Mesothelial cell of epicardium (in vitro differentiated cells): ENCODE data around the gene LAPTM5. TPM values are rescaled to one million over a fixed set of nuclear protein-coding genes. Genes with fewer than 3 reads are reported as not detected.

Experiments used
- DNase-seq, 2 experiments: peaks; one replicate each; pipeline ENCODE4 v3.0.0; 2021; ENCODE audit warnings: low spot score in 2 of 2; ENCODE audit not compliant: unreplicated experiment in 2 of 2
- H3K27ac Mint-ChIP-seq: 2 replicates; pipeline ENCODE4 v1.8.0; 2021; ENCODE audit warnings: mixed read lengths
- H3K27me3 Mint-ChIP-seq: 2 replicates; pipeline ENCODE4 v1.8.0; 2021; ENCODE audit warnings: low read depth, mixed read lengths
- H3K36me3 Mint-ChIP-seq: 2 replicates; pipeline ENCODE4 v1.8.0; 2021; ENCODE audit warnings: mixed read lengths
- H3K4me1 Mint-ChIP-seq: 2 replicates; pipeline ENCODE4 v1.8.0; 2021; ENCODE audit warnings: mixed read lengths
- H3K4me3 Mint-ChIP-seq: 2 replicates; pipeline ENCODE4 v1.8.0; 2021; ENCODE audit warnings: mild to moderate bottlenecking, moderate library complexity, mixed read lengths
- H3K9me3 Mint-ChIP-seq: 2 replicates; pipeline ENCODE4 v1.8.0; 2021; ENCODE audit warnings: mixed read lengths
- CTCF ChIP-seq: fragments of 200-600 bp; sonication (generic); IDR thresholded peaks from one replicate; pipeline ENCODE4 v1.5.0; 2021; ENCODE audit warnings: antibody characterized with exemption; ENCODE audit not compliant: unreplicated experiment
- total RNA-seq: library from RNA; stranded (reverse); gene quantifications from 3 replicates; pipeline ENCODE4 v1.2.1, GENCODE V29; 2021

LAPTM5 gene
- total RNA-seq, 1 donor from 2014 or later: not detected

GRCh38 chr1:30742963-30743559 lies 14.5 kb downstream of the LAPTM5 start:
- peaks cover 10% of the 10 kb centered on the region for H3K4me1 Mint-ChIP-seq
- H3K27me3 Mint-ChIP-seq: no peaks in the 10 kb centered on the region
- no peaks in the 10 kb centered on the region for H3K36me3 Mint-ChIP-seq
- no peak overlapping the region for H3K4me3 Mint-ChIP-seq
- TF ChIP-seq CTCF: no peak
- H3K9me3 Mint-ChIP-seq: peaks cover 4% of the 10 kb centered on the region
- no peak overlapping the region for H3K27ac Mint-ChIP-seq
- DNase-seq: no peak

- Mint-ChIP-seq H3K4me1 (peaks cover 5% of the 10 kb centered on the region), H3K27me3 (no peaks in the 10 kb centered on the region), H3K9me3 (peaks cover 4% of the 10 kb centered on the region), H3K36me3 (no peaks in the 10 kb centered on the region), H3K4me3 (no peak overlapping the region), H3K27ac (no peak overlapping the region)
- no peak for DNase-seq
- no peak for TF ChIP-seq CTCF
These were observed 15.1 kb downstream of the LAPTM5 start for GRCh38 chr1:30742300-30742962.

- H3K4me3 Mint-ChIP-seq: no peak overlapping the region
- no peaks in the 10 kb centered on the region for H3K27me3 Mint-ChIP-seq
- peaks cover 4% of the 10 kb centered on the region for H3K9me3 Mint-ChIP-seq
- no peaks in the 10 kb centered on the region for H3K36me3 Mint-ChIP-seq
- H3K27ac Mint-ChIP-seq: no peak overlapping the region
- DNase-seq: no peak
- H3K4me1 Mint-ChIP-seq: no peaks in the 10 kb centered on the region
- TF ChIP-seq CTCF: no peak
These were observed 16.2 kb downstream of the LAPTM5 start for GRCh38 chr1:30741239-30741894.

- Mint-ChIP-seq H3K4me3 (no peak overlapping the region), H3K9me3 (peaks cover 4% of the 10 kb centered on the region), H3K4me1 (no peaks in the 10 kb centered on the region), H3K27ac (no peak overlapping the region), H3K36me3 (no peaks in the 10 kb centered on the region), H3K27me3 (no peaks in the 10 kb centered on the region)
- TF ChIP-seq CTCF: no peak
- DNase-seq: no peak
These were observed 17.0 kb downstream of the LAPTM5 start for GRCh38 chr1:30740251-30741238.

- TF ChIP-seq CTCF: no peak
- Mint-ChIP-seq H3K4me1 (no peaks in the 10 kb centered on the region), H3K4me3 (no peak overlapping the region), H3K27ac (no peak overlapping the region), H3K9me3 (peaks cover 4% of the 10 kb centered on the region), H3K27me3 (no peaks in the 10 kb centered on the region), H3K36me3 (no peaks in the 10 kb centered on the region)
- DNase-seq: no peak
These were observed 18.0 kb downstream of the LAPTM5 start for GRCh38 chr1:30739601-30740000.
